ENCODE results near the gene CSDE1.
A peak's percentile ranks its signal among the peaks of the same experiment; 100 is the strongest.

Gene CSDE1

DNA sequence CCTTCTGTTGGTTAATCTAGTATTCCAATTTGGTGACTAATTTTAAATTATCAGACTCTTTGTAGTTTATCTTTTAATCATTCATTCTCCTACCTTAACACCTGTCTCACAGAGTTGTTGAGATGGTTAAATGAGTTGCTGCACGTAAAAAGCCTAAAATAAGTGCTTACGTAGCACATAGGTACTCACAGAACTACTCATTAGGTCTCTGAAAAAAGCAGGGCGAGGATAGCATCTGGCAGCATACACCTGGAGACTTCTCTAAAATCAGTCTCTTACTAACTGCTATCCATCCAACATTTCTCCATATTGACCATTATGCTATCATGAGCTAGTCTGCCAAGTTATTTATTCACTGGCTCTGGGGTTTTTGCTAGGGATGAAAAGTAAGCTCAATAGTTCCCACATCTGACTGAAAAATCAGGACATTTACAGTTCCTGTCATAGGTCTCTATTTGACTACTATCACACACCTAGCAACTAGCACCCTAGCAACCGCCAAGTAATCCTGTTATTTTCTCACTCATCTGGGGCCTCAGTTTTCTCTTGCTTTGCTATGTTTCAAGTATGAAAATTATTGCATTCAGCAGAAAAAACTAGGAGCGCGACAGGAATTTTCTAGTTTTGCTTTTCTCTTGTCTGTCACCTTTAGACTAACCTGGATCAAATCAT is 11.2 kb downstream of the CSDE1 start:
- DNase-seq: no peak

DNA sequence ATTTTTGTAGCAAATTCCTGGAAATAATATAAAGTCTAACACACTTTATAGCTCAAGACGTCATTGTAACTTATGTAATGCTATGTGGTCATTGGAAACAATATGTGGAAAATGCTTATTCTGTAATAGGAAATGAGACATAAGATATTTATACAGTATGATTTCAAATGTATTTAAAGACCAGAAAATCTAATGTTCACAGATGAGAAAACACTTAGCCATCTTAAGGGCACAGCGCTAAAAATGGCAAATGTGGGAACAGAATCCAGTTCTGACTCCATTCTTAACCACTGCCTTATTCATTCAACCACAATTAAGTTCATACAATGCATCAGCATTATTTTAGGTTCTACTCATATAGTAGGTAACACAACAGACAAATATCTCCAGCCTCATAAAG is 12.5 kb downstream of the CSDE1 start:
- DNase-seq: no peak

GRCh38 chr1:114741963-114742746 is 15.6 kb downstream of the CSDE1 start:
- no peak for DNase-seq

DNA sequence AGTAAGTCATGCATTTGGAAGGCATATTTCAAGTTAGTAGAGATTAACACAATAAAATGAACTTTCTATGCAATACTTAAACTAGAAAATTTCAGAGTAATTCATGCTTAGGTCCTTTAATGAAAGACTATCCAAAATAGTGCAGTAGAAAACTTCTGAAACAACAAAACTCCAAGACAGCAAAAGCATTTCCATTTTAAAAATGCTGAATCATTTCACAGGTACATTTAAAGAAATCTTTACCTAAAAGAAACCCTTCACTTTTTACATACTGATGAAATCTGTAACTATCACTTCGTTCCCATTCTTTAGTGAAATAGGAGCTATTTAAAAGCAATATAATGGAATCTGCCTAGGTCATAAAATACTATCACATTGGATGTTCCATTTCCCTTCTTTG is 17.5 kb downstream of the CSDE1 start:
- no peak for DNase-seq

DNA sequence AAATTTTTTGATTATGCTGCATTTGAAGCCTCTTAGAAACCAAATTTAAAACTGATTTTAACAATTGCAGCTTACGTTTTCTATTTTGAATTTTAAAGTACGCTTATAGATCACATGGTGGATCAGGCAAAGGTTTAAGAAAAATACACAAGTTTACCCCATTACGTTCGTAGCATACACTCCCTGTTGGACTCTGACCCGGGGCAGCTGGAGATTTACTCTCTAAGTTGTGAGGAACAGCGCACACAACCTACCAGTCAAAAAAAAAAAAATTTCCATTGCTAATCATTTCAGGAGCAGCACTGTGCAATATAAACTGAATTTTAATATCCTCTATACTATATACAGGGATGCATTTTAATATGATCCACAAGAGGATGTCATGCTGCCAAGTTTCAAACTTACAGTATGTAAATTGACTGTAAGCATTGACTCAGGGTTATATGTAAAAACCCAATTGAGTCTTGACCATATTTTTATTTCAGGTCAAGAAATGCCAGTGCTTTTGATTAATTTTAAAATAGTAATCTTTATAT is 20.4 kb downstream of the CSDE1 start:
- no peak for DNase-seq

DNA sequence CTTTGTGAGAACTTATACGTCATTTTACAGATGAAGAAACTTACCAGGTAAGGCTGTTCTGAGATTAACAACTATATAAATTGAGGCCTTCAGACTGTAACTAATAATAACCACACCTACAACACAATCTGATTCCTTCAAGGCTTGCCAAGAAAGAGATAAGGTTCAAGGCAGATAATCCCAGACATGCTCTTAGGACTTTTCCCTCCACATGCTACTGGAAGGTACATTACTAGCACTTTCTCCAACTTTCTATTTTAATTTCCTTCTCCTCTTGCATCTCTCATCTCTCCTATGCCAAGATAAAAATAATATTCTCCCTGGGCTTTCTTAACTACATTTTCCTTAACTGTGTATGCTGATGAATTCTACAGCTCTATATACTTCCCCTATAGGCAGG is 22.3 kb downstream of the CSDE1 start:
- DNase-seq: no peak

DNA sequence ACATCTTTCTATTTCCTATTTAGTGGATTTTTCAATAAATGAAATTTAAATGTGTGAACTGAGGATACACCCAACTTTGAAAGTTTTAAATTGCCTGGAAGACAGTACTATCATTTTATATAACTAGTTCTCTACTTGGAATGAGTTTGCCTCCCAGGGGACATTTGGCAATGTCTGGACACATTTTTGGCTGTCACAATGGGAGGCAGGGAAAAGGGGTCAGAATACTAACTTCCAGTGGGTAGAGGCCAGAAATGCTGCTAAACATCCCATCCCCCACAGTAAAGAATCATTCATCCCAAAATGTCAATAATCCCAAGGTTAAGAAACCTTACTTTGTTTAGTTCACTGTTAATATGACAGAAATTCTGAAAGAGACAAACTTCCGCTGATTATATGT is 28.0 kb downstream of the CSDE1 start:
- no peak for DNase-seq

DNA sequence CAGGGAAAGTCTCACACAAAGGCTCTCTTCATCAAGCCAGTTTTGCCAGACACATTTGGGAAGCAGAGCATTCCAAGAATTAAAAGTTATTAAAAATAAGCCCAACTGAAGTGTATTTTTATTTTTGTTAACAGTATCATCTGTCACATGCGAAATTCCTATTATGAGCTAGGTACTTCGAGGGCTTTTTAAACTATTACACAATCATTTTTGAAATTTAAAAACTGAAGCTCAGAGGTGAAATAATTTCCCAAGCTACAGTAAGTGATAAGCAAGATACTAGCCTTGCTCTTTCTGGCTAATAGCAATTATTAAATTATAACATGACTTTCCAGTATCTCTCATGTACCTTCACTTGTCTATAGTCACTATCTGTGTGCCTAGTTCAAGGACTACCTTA is 29.2 kb downstream of the CSDE1 start:
- no peak for DNase-seq

GRCh38 chr1:114725230-114725629 is 32.6 kb downstream of the CSDE1 start:
- DNase-seq: no peak

DNA sequence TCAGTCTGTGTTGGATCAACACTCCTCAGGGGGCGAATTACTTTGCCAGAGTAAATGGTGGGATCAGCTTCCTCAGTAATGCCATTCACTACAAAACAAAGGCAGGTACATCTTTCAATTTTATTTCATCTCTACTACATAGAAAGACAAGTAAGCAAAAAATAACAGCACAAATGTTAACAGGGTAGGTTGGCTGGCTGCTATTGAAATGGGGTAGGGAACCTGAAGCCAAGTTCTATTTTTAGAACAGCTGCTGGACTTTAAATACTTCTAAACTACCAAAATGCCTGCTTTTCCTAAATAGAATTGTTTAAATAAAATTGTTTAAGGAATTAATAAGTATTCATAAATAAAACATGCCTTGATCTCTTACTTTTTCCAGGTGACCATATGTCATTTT is 33.9 kb downstream of the CSDE1 start:
- DNase-seq: no peak

DNA sequence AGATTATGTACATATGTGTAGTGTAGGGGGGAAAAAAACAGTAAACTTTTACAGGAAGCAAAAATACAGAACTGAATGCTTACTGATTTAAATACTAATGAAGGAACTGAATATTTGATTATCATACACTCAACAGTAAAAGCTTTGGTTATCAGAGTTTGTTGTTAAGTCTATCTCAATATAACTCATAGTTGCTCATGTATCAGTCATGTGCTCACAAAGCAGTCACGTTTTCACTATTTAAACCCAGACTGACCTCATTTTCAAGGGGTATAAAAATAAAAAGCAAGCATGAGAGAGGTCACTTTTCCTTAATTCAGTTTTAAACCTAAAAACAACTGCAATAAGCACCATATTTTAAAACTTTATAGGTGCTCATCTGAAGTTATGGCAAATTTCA is 34.3 kb downstream of the CSDE1 start:
- no peak for DNase-seq

DNA sequence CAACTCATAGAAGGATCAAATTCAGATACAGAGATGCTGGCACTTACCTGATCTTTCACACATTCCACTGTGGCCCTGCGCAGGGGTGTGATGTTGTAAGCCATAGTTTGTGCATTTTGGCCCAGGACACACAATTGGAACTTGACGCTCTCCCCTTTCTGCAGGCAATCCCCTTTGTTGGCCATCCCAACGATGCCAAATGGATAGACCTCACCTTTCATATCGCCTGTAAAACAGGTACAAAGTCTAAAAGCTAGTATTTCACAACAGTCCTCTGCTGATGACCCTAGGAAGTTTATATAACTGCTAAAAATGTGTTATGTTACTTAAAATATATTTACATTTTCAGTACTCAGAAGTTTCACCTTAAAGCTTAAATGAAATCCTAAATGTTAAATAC is 37.3 kb downstream of the CSDE1 start:
- DNase-seq: no peak

DNA sequence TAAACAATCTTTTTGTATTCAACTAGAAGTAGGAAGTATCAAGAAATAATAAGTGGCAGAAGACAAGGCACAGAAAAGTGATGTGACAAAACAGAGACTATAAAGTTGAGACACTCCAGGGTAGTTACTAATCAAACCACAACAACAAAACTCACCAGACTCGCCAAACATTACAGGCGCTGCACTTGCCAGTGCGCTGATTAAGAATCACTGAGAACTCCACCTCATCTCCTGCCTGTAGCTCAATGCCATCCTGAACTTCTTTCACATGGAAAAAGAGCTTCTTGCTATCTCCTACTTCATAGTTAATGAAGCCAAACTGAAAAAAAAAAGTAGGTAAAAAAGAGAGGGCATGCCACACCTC is 38.4 kb downstream of the CSDE1 start:
- DNase-seq: no peak

GRCh38 chr1:114718661-114719423 is 38.9 kb downstream of the CSDE1 start:
- DNase-seq: peak; percentile 24

DNA sequence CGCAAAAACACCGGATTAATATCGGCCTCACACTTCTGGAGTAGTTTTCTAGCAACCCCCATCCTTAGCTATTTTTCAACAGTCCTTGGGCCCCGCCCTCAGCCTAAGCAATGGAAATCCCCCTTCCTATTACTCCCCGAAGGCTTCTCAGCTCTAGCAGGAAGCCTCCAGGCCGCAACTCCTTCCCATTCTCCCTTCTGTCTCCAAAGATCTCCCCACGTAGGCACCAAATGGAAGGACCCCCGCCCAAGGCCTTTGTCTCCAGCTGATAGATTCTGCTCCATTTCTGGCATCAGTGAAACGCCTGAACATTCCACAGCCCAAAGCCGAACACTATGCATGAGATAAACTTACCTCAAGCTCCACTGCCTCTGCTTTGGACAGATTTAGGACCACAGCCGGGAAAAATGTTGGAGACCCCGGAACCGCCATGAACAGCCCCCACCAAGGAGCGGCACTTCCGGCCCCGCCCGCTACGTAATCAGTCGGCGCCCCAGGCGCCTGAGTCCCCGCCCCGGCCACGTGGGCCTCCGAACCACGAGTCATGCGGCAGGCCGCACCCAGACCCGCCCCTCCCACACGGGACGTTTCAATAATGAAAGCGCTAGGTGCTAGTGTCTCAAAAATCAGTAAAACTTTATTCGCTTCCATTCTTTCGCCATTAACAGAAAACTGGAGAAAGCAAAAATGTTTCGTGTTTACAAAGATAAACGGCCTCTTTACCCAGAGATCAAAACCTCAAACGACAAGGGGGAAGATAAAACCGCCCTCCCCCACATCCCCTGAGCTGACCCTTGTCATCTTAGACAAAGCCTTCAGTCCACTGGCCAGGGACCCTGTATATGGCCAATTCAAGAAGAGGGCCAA is 41.2 kb downstream of the CSDE1 start, which contains the start of gene NRAS:
Gene NRAS, minus strand, starts transcription at position 468 of the 867 bp plus-strand sequence. CDS start 611 bp downstream, outside the sequence.
- DNase-seq: peak; percentile 95

DNA sequence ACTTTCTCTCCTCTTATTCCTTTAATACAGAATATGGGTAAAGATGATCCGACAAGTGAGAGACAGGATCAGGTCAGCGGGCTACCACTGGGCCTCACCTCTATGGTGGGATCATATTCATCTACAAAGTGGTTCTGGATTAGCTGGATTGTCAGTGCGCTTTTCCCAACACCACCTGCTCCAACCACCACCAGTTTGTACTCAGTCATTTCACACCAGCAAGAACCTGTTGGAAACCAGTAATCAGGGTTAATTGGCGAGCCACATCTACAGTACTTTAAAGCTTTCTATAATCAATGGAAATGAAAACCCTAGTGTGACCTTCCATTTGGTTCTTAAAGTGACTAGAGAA is 41.9 kb downstream of the CSDE1 start:
- no peak for DNase-seq

DNA sequence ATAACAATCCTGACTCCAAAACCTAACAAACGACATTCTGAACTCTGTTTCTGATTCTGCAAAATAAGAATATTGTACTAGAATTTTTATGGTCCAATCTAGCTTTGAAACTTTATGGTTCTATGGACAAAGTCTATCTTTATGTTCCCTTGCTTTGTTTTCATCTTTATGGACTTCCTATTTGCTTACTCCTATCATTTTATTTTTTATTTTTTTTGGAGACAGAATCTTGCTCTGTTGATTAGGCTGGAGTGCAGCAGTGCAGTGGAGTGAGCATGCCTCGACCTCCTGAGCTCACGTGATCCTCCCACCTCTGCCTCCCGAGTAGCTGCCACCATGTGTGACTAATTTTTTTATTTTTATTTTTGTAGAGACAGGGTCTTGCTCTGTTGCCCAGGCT is 44.8 kb downstream of the CSDE1 start:
- no peak for DNase-seq

GRCh38 chr1:114710360-114710759 is 47.4 kb downstream of the CSDE1 start:
- no peak for DNase-seq

GRCh38 chr1:114707604-114708003 is 50.2 kb downstream of the CSDE1 start:
- DNase-seq: no peak

GRCh38 chr1:114703242-114703641 is 54.5 kb downstream of the CSDE1 start:
- no peak for DNase-seq

GRCh38 chr1:114702737-114703136 is 55.0 kb downstream of the CSDE1 start:
- DNase-seq: no peak

DNA sequence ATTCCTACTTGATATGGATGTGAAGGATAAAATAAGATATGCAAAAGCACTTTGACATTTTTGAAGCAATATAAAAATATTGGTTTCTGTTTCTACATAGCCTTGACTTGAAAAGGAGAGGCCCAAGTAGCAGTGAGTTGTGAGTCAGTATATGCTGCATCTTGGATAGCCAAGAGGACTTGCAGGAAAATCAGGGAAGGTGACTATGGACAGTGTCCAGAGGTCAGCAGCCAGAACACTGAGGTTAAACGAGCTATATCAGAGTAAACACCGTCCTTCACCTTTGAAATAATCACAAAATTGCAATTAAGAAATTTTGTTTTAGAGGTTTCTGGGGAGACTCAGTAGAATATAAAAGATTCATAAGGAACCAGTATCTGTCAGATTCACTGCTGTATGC is 55.9 kb downstream of the CSDE1 start:
- DNase-seq: no peak

Measured in DMS53 (cell line).